ENCODE measurements around the gene CELSR2. TPM values are rescaled to one million over a fixed set of nuclear protein-coding genes. Genes with fewer than 3 reads are reported as not detected.

CELSR2 gene
- polyA plus RNA-seq, 3 donors = 0.03 to 0.97 (median 0.04) TPM

- H3K4me2 ChIP-seq (replicated peaks; ENCODE audit: extremely low read depth, low read length, poor library complexity, severe bottlenecking) = peak overlapping the region; percentile 49
Measured at GRCh38 chr1:109199710-109200109, 49.6 kb upstream of the CELSR2 start.

GRCh38 chr1:109201123-109201703 lies 48.1 kb upstream of the CELSR2 start:
- intact Hi-C loops (cut with micrococcal nuclease) = no loop called here
- Mint-ChIP-seq H3K9me3 (no peaks in the 10 kb centered on the region), H3K4me1 (peaks cover 15% of the 10 kb centered on the region), H3K27ac (no peak overlapping the region), H3K36me3 (no peaks in the 10 kb centered on the region), H3K4me3 (peak overlapping the region in 1 of 2 donors; percentile 48), H3K27me3 (ENCODE audit: low read depth in 3 of 3) (peaks cover 4 to 13% (median 10%) of the 10 kb centered on the region in 3 donors)
- no peaks in the 10 kb centered on the region for H3K79me2 ChIP-seq (ENCODE audit: insufficient read depth, low read length)
- H3K36me3 ChIP-seq (replicated peaks in 1 of 2; ENCODE audit: control insufficient read depth in 1 of 2, insufficient read depth in 2 of 2, low read length in 2 of 2) = no peaks in the 10 kb centered on the region
- no peak overlapping the region for H3K4me3 ChIP-seq (replicated peaks in 1 of 3; ENCODE audit: low read depth in 2 of 3, low read length in 3 of 3)
- H3K4me1 ChIP-seq (ENCODE audit: control insufficient read depth in 1 of 2, insufficient read depth in 2 of 2, low read length in 2 of 2) = peaks cover 7 to 9% of the 10 kb centered on the region in 2 donors
- H3K27ac ChIP-seq (ENCODE audit: low read depth in 1 of 2, low read length in 2 of 2) = no peak overlapping the region
- no peak overlapping the region for H3K4me2 ChIP-seq (replicated peaks; ENCODE audit: extremely low read depth, low read length, poor library complexity, severe bottlenecking)
- H4K20me1 ChIP-seq (ENCODE audit: insufficient read depth, low read length) = no peaks in the 10 kb centered on the region
- no peak overlapping the region for H3K9ac ChIP-seq (ENCODE audit: insufficient read depth, low read length, poor library complexity, severe bottlenecking)
- no peaks in the 10 kb centered on the region for H3K9me3 ChIP-seq (replicated peaks in 1 of 2; ENCODE audit: control insufficient read depth in 1 of 2, insufficient read depth in 1 of 2, low read length in 2 of 2)
- peak; percentile 37 for TF ChIP-seq CTCF (IDR thresholded peaks at IDR 0.05)
- H2AFZ ChIP-seq (ENCODE audit: insufficient read depth, low read depth, low read length, poor library complexity, severe bottlenecking) = no peak overlapping the region
- WGBS (ENCODE audit: insufficient coverage) = 38% methylated on average over 2 of the region's 2 CpGs
- peak in 2 of 3 donors; percentile 26 to 27 for DNase-seq
- H3K27me3 ChIP-seq (ENCODE audit: control insufficient read depth in 2 of 2, insufficient read depth in 2 of 2, low read length in 2 of 2) = no peaks in the 10 kb centered on the region

More at GRCh38 chr1:109199710-109200109, 49.6 kb upstream of the CELSR2 start:
- Histone ChIP-seq H3K27me3 (ENCODE audit: control insufficient read depth in 2 of 2, insufficient read depth in 2 of 2, low read length in 2 of 2) (no peaks in the 10 kb centered on the region), H3K36me3 (replicated peaks in 1 of 2; ENCODE audit: control insufficient read depth in 1 of 2, insufficient read depth in 2 of 2, low read length in 2 of 2) (no peaks in the 10 kb centered on the region), H2AFZ (ENCODE audit: insufficient read depth, low read depth, low read length, poor library complexity, severe bottlenecking) (peak overlapping the region; percentile 75), H3K4me1 (ENCODE audit: control insufficient read depth in 1 of 2, insufficient read depth in 2 of 2, low read length in 2 of 2) (peaks cover 7 to 9% of the 10 kb centered on the region in 2 donors), H3K27ac (ENCODE audit: low read depth in 1 of 2, low read length in 2 of 2) (no peak overlapping the region), H3K4me3 (replicated peaks in 1 of 3; ENCODE audit: low read depth in 2 of 3, low read length in 3 of 3) (peak overlapping the region in 1 of 3 experiments; percentile 27), H3K9ac (ENCODE audit: insufficient read depth, low read length, poor library complexity, severe bottlenecking) (no peak overlapping the region), H3K79me2 (ENCODE audit: insufficient read depth, low read length) (no peaks in the 10 kb centered on the region), H3K9me3 (replicated peaks in 1 of 2; ENCODE audit: control insufficient read depth in 1 of 2, insufficient read depth in 1 of 2, low read length in 2 of 2) (no peaks in the 10 kb centered on the region), H4K20me1 (ENCODE audit: insufficient read depth, low read length) (no peaks in the 10 kb centered on the region)
- 31% methylated on average over 5 of the region's 10 CpGs for WGBS (ENCODE audit: insufficient coverage)
- TF ChIP-seq CTCF (IDR thresholded peaks at IDR 0.05) = no peak
- Mint-ChIP-seq H3K4me1 (peaks cover 15% of the 10 kb centered on the region), H3K4me3 (peak overlapping the region; percentile 58 to 82), H3K9me3 (no peaks in the 10 kb centered on the region), H3K27me3 (ENCODE audit: low read depth in 3 of 3) (peaks cover 10 to 17% (median 12%) of the 10 kb centered on the region in 3 donors), H3K36me3 (no peaks in the 10 kb centered on the region), H3K27ac (peak overlapping the region in 2 of 7 donors; percentile 31 to 32)
- intact Hi-C loops (cut with micrococcal nuclease) = loop anchor here in 1 of 2 donors (10.0 kb wide), 1 partner anchor 175 kb away; no protein-coding TSS in a partner anchor
- DNase-seq = peak in 2 of 3 donors; percentile 25

All from CD14-positive monocyte (primary cell).